ENCODE data around the gene SOCS3.
A peak's percentile ranks its signal among the peaks of the same experiment; 100 is the strongest.

SOCS3 gene

DNA sequence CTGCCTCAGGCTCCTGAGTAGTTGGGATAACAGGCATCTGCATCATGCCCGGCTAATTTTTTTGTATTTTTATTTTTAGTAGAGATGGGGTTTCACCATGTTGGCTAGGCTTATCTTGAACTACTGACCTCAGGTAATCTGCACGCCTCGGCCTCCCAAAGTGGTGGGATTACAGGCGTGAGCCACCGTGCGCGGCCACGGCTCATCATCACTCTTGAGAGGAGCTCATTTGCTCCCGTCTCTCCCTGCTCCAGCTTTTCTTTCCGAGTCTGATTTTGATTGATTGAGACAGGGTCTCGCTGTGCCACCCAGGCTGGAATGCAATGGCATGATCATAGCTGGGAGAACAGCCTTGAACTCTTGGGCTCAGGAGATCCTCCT lies 31.2 kb upstream of the SOCS3 start:
- DNase-seq (ENCODE audit: extremely low read depth in 1 of 2, low read depth in 1 of 2) = no peak

DNA sequence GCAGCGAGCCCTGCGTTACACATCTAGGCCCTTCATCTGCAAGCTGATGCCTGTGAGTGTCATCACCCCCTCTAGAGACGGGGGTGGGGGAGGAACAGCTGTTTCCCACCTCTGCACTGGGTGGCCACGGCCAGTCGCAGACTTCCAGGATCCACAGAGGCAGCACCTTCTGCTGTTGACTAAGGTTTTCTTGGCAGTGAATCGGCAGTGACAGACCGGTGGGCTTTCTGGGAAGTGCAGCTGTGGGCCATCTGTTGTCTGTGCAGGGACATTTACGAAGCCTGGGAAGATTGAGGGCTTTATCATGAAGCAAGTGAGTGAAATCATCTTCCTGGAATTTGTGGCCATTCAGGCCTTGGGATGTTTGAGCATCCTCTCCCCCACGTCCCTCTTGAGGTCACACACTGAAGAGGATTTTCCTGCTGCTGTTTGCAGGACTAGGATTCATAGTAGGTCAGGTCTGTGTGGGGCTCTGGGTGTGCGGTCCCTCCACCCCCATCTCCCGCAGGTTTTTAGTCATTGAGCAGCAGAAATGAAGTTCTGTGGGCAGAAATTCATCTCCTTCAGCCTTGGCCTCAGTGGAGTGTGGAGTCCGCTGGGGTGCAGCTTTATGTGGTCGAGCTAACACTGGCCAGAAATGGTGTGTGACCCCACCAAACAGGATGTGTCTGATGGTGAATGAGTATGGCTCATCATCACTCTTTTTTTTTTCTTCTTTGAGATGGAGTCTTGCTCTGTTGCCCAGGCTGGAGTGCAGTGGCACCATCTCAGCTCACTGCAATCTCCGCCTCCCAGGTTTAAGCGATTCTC lies 30.6 kb upstream of the SOCS3 start:
- DNase-seq (ENCODE audit: extremely low read depth in 1 of 2, low read depth in 1 of 2) = no peak

DNA sequence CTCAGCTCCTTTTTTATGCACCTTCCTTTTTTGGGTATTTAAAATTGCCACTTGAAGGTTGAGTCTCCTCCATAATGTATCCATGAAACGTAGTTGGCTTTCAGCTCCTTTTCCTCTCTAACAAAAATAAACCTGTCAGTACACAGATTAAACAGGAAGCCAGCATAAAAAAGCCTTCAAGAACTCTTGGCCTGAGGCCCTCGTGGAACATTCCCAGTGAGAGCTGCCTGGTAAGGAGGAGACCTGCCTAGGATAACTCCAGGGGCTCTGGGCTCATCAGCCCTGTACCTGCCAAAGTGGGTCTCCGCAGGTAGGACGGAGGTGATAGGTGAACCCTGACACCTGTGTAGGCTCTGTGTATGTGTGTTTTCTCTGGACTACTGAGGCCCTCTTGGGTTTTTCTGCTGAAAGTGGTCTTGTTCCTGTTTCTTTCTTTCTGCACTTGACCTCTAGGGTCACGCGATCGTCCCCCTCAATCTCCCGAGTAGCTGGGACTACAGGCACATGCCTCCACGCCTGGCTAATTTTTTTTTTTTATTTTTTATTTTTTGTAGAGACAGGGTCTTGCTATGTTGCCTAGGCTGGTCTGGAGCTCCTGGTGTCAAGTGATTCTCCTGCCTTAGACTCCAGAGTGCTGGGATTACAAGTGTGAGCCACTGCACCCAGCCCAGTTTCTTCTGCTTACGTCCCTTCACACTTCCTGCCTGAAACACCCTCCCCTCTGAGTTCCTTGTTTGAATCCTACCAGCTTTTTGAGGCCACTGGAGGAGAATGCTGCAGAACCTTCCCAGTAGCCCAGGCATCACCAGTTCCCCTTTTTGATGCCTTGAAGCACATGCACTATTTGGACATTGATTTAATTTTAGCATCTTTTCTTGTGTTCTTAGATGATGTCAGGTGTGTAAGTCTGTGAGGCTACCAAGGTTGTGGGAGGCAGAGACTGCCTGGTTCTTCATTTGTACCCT lies 28.4 kb upstream of the SOCS3 start:
- DNase-seq (ENCODE audit: extremely low read depth in 1 of 2, low read depth in 1 of 2) = no peak

DNA sequence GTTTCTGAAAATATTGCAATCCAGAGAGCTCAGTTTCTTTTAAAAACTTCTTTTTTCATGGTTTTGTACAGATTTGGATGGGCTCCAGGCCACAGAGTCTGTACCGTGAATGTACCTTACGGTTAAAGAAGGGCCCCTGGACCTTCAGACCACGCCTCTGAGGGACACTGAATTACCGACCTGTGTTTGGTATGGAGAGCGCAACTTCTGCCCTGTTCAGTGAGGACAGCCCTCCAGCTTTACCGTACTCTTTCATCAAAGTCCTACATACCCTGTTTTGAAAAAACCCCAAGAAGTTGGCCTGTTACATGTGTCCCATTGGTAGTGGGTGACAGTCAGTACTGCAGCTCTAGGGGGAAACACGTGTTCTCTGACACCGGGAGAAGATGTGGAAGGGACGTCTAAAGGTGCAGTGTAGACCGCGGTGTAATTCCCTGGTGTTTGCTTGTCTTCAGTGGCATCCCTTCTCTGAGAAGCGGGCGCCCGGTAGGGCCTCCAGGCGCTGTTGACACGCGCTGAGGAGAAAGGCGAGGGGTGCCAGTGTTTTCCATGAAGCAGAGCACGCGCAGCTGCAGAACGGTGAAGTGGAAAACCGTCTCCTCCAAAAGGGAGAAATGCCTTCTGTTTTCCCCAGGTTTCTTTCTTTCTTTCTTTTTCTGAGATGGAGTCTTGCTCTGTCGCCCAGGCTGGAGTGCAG lies 24.8 kb upstream of the SOCS3 start:
- DNase-seq (ENCODE audit: extremely low read depth in 1 of 2, low read depth in 1 of 2) = no peak

DNA sequence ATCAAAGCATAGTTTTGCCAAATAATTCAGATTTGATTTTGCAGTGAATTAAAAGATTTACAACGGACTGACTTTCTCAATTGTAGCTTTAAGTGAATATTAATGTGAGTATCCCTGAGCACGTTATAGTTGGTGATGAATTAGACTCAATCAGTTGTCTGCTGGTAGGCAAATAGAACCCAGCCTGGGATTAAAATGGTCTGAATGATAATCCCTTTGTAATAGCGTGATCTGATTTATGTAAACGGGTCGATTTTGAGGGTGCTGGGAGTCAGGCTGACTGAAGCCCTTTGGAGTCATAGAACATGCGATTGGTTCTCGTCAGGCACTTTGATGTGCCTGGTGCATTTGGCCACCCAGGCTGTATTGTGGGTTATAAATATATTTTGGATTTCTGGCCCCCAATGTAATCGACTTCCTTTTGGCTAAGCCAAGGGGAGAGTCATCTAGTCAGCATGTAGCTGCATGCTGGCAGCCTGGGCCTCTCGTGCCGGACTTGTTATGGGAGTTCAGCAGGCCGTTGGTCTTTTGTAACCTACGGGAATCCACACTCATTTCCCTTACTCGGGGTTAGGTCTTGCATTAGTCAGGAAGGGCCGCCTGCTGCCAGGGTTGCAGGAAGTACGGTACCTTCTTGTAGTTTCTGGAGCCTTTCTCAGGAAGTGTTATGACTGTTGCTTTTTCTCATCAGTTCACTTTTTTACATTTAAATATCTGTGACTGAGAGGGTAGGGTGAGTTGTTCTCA lies 24.0 kb upstream of the SOCS3 start:
- DNase-seq (ENCODE audit: extremely low read depth in 1 of 2, low read depth in 1 of 2) = peak in 1 of 2 donors; percentile 77

DNA sequence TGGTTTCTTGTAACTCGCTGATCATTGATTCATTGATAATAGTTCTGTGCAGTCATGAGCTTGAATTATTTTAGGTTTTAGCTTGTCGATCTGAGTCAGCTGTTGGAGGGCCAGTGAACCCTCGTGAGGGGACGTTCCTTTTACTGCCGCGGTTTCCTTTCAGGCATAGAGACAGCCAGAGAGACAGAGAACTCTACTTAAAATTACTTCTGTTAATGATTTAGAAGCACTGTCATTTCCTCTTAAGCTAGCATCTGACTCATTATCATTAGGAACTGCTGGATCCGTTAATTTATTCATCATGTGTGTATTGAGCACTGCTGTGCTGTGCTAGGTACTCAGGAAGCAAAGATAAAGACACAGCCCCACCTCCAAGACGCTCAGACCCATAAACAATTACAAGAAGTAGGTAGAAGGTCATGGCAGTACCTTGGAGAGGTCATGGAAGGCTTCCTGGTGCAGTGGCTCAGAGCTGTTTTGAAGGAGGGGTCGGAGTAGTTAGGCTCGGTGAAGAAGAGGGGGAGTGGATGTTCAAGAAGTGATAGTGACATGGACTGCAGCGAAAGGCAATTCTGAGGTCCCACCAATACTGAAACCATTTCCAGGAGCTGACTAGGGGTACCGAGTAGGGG lies 21.8 kb upstream of the SOCS3 start:
- no peak for DNase-seq (ENCODE audit: extremely low read depth in 1 of 2, low read depth in 1 of 2)

DNA sequence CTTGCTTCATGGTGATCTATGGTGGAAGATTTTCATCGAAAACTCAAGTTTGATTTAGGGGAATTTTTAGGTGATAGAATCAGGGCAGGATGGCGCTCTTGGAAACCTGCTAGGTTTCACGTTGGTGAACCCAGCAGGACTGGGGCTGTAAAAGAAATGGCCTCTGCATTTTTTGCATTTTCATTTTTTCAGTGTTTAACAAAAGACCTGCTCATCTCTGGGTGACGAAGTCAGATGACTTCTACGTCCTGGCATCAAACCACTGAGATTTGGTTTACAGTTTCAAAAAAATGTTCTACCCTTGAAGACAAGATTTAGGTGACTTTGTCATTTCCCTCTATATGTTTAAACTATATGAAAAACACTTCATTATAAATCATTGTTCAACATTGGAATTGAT lies 20.5 kb upstream of the SOCS3 start:
- no peak for DNase-seq (ENCODE audit: extremely low read depth in 1 of 2, low read depth in 1 of 2)

DNA sequence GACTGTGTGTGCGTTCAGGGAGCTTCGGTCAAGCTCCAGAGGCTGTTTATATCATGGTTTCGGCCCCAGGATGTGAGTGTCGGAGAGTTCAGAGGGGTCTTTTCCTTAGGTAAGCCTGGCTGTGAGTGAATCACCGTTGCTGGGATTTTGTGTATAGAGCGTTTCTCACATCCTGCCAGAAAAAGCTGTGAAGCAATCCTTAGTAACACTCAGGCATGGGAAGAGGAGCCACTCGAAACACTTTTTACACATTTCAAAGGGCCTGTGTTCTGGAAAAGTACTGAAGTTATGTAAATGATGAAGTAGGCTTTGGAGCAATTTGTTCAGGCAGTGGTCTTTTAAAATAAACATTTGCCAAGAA lies 19.2 kb upstream of the SOCS3 start:
- DNase-seq (ENCODE audit: extremely low read depth in 1 of 2, low read depth in 1 of 2) = no peak

DNA sequence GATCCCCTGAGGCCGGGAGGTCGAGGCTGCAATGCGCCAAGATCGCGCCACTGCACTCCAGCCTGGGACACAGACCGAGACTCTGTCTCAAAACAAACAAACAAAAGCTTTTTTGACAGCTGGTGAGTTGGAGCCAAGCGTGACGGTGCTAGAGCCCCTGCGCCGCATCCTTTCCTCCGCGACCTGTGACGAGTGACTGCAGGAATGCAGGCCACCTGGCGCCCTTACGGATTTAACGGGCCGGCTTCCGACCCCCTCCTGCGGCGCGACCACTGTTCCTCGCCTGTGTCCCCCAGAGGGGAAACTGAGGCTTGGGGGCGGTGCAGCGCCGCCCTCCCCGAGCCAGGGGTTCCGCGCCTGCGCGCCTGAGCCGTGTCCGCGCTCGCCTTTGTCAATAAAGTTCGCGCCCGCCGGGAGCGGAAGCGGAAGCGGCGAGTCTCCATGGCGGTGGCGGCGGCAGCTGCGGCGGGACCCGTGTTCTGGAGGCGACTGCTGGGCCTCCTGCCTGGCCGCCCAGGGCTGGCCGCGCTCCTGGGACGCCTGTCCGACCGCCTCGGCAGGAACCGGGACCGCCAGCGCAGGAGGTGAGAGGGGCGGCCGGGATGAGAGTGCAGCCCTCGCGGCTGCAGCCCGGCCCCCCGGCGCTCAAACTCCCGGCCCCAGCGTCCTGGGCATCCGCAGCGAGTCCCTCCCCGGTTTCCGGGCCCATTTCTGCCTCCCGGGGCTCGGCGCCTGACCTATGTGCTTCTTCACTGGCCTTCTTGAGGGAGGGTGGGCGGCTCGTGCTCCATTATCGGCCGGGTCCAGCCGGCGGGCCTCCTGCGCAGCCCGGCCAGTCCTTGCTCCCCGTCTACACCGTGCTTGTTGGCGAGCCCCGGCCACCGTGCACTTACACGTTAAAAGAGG lies 18.6 kb upstream of the SOCS3 start, which contains the start of gene PGS1:
Gene PGS1 (plus strand): TSS at position 425 of the 906 bp plus-strand sequence. CDS start 17 bp downstream, at position 442.
- DNase-seq (ENCODE audit: extremely low read depth in 1 of 2, low read depth in 1 of 2) = peak; percentile 66 to 72

DNA sequence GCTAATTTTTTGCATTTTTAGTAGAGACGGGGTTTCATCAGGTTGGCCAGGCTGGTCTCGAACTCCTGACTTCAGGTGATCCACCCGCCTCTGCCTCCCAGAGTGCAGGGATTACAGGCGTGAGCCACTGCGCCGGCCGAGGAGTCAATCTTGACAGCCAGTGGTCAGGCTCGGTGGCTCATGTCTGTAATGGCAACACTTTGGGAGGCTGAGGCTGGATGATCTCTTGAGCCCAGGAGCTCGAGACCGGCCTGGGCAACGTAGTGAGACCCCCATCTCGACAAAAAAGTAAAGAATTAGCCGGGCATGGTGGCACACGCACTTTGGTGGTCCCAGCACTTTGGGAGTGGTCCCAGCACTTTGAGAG lies 18.0 kb upstream of the SOCS3 start:
- no peak for DNase-seq (ENCODE audit: extremely low read depth in 1 of 2, low read depth in 1 of 2)

DNA sequence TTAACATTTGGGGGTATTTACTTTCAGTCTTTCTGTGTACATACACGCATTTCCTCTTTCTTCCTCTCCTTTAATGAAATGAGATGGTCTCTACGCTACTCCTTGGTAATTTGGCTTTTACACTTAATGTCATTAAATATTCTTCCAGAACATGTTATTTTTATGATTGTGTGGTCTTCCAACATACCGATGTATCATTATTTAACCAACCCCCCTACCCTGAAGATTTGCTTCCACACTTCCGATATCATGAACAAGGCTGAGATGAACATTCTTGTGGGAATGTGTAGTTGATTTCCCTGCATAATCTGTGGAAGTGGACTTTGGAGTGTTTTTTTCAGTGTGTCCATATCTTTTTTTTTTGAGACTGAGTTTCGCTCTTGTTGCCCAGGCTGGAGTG lies 16.3 kb upstream of the SOCS3 start:
- no peak for DNase-seq (ENCODE audit: extremely low read depth in 1 of 2, low read depth in 1 of 2)

DNA sequence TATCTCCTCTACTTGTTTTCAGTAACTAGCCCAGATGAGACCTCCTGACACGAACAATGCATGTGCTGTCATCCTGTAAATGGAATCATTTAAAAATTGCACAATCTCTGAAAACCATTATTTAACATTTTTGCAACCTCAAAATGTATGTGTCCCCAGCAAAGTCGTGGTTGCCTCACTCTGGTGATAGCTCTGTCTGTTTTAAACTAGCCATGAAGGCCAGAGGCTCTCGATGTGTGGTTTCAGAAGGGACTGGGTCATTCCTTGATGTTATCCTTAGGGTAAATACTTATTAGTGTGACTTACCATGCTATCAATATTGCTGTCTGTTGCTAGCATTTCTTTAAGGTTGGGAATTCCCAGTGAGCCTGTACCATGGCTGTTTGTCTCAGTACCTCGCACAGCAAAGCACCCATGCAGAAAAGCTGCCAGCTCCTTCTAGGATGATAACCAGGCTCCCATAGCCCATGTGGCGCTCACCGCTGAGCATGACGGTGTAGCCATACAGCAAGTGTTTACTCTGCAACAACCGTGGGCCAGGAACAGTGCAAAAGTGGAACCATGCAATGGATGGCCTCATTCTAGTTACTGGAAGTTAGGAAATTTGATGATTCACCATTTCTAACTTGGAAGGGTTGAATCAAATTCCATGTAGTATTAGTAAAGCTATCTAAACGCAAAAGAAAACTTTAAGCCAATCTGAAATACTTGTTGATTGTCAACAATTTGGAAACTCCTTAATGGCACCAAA lies 15.7 kb upstream of the SOCS3 start:
- DNase-seq (ENCODE audit: extremely low read depth in 1 of 2, low read depth in 1 of 2) = no peak

DNA sequence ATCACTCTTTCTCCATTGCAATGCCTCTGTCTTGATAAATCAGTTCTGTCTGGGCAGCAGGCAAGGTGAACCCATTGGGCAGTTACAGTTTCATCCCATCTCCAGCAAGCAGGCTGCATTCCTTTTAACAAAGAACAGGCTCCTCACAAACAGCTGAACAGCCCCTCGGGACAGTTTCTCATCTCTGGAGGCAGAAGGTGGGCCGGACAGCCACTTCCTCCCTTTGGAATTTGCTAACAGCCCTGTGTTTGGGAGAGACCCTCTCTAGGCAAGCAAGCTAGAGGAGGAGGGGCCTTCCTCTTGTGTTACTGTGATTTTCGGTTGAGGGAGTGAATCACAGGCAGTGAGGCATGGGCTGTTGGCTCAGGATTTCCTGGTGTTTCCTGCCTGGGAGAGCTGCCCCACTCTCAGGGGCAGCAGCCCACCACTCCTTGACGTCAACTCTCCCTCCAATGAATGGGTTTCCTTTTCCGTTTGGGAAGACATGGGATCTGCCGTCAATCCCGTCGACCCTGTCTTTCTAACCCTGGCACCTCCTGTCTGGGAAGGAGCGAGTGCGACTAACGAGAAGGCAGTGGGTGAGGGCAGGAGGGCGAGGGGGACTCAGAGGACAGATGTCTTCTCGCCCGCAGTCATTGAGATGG lies 14.9 kb upstream of the SOCS3 start:
- no peak for DNase-seq (ENCODE audit: extremely low read depth in 1 of 2, low read depth in 1 of 2)

DNA sequence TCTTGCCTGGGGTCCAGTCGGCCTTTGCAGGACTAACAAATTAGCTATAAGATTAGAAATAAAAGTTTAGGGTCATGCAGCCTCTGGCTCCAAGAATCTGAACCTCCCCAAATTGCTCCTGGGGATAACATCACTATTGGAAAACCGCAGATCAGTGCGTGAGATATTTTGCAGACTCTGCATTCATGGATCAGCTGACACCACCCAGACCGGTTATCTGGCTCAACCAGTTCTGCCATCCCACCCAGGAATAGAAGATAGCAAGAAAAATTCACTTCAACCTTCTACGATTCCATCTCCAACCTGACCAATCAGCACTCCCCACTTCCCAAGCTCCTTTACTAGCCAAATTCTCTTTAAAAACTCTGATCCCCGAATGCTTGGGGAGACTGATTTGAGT lies 14.3 kb upstream of the SOCS3 start:
- no peak for DNase-seq (ENCODE audit: extremely low read depth in 1 of 2, low read depth in 1 of 2)

DNA sequence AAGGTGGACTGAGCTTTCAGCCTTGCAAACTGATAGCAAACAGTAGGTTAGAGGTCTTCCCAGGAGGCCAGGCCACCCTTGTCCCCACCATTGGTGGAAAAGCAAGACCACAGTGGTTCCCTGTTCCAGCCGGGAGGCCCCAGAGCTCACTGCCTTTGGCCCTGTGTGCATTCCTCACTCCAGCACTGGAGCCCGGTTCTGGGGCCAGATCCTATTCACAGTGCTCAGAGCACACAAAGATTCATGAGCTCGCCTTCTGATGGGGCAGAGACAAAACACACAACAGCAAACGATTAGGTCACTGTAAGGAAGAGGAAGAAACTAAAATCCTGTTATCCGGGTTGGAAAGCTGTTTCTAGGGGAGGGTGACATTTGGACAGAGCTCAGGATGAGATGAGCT lies 13.0 kb upstream of the SOCS3 start:
- no peak for DNase-seq (ENCODE audit: extremely low read depth in 1 of 2, low read depth in 1 of 2)

DNA sequence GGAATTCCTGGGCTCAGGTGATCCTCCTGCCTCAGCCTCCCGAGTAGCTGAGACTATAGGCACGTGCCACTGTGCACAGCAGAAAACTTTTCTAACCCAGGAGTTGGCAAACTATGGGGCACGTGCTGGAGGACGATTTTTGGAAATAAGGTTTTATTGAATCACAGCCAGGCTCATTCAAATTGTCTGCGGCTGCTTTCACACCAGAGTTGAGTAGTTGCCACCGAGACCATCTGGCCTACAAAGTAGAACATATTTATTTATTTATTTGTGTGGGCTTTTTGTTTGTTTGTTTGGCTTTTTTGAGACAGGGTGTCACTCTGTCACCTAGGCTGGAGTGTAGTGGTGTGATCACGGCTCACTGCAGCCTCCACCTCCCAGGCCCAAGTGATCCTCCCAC lies 11.2 kb upstream of the SOCS3 start:
- DNase-seq (ENCODE audit: extremely low read depth in 1 of 2, low read depth in 1 of 2) = no peak

DNA sequence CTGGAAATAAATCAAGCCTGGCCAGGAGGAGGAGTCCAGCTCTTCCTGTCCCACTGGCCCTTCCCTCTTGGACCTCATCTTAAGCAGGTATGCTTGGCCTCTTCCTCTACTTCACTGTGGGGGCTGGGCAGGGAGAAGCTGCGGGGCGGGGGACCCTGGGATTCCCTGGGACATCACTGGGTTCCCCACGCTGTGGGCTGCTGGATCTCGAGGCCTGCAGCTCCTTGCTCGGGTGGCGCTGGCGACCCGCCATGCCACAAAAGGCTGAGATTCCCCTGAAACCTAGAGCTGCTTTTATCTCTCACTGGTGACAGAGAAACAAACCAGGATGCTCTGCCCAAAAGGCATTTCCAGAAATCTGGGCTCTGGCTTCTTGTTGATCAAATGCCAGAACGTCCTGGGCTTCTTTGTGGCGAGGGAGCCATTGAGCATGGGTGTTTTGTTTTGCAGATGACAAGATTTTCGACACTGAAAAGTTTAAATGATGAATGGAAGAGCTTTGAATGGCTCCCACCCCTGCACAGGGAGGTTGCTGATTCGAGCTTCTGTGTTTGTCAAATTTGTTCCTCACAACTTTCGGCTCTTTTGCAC lies 10.0 kb upstream of the SOCS3 start:
- DNase-seq (ENCODE audit: extremely low read depth in 1 of 2, low read depth in 1 of 2) = no peak
